GM21576 (cell line): Measurements from ENCODE around the gene YTHDF2.
A peak's percentile ranks its signal among the peaks of the same experiment; 100 is the strongest.
"Not testable (repeated sequence)": the region's sequence is repeated elsewhere in the genome, so short reads cannot be mapped to it uniquely, and the experiment has no call there.

Experiments used
- ATAC-seq: cut with Tn5 transposase; IDR thresholded peaks from one replicate; pipeline ENCODE4 v1.9.1; 2021; ENCODE audit warnings: mild to moderate bottlenecking, moderate library complexity; ENCODE audit not compliant: unreplicated experiment

The YTHDF2 gene

GRCh38 chr1:28736450-28737306 is at the start of gene YTHDF2:
YTHDF2 (plus strand) TSS chr1:28736940; CDS start chr1:28737121, 181 bp downstream.
- ATAC-seq, result peak; percentile 90

- ATAC-seq, result not testable (repeated sequence)
Measured at GRCh38 chr1:28691627-28692026, 45.1 kb upstream of the YTHDF2 start.

- no peak for ATAC-seq
Measured at GRCh38 chr1:28703629-28704028, 33.1 kb upstream of the YTHDF2 start.

- ATAC-seq, result no peak
Measured at GRCh38 chr1:28716336-28716735, 20.4 kb upstream of the YTHDF2 start.

GRCh38 chr1:28718166-28718565 is 18.6 kb upstream of the YTHDF2 start:
- ATAC-seq, result no peak

- no peak for ATAC-seq
Measured at GRCh38 chr1:28718586-28719331, 18.0 kb upstream of the YTHDF2 start.

GRCh38 chr1:28719332-28719619 is 17.5 kb upstream of the YTHDF2 start:
- no peak for ATAC-seq

- ATAC-seq, result no peak
Measured at GRCh38 chr1:28720376-28720775, 16.4 kb upstream of the YTHDF2 start.

GRCh38 chr1:28721927-28722326 is 14.8 kb upstream of the YTHDF2 start:
- not testable (repeated sequence) for ATAC-seq

GRCh38 chr1:28725365-28725764 is 11.4 kb upstream of the YTHDF2 start:
- not testable (repeated sequence) for ATAC-seq

- no peak for ATAC-seq
Measured at GRCh38 chr1:28735961-28736449, 735 bp upstream of the YTHDF2 start.

GRCh38 chr1:28737307-28738132 is 780 bp downstream of the YTHDF2 start:
- no peak for ATAC-seq

- ATAC-seq, result no peak
Measured at GRCh38 chr1:28740118-28740517, 3.4 kb downstream of the YTHDF2 start.

- no peak for ATAC-seq
Measured at GRCh38 chr1:28744184-28744583, 7.4 kb downstream of the YTHDF2 start.

GRCh38 chr1:28745653-28746173 is 9.0 kb downstream of the YTHDF2 start:
- no peak for ATAC-seq

- ATAC-seq, result no peak
Measured at GRCh38 chr1:28750330-28750729, 13.6 kb downstream of the YTHDF2 start.

- not testable (repeated sequence) for ATAC-seq
Measured at GRCh38 chr1:28750771-28751294, 14.1 kb downstream of the YTHDF2 start.

GRCh38 chr1:28751315-28752060 is 14.7 kb downstream of the YTHDF2 start:
- no peak for ATAC-seq

GRCh38 chr1:28755701-28756100 is 19.0 kb downstream of the YTHDF2 start:
- ATAC-seq, result no peak

- ATAC-seq, result no peak
Measured at GRCh38 chr1:28756846-28757245, 20.1 kb downstream of the YTHDF2 start.
